GDM1 (cell line): ENCODE data around the gene ADAMTS15.

Experiments used
- DNase-seq: peaks from one replicate; lab custom pipeline; 2025; lab: John Stamatoyannopoulos, UW

ADAMTS15 gene

DNA sequence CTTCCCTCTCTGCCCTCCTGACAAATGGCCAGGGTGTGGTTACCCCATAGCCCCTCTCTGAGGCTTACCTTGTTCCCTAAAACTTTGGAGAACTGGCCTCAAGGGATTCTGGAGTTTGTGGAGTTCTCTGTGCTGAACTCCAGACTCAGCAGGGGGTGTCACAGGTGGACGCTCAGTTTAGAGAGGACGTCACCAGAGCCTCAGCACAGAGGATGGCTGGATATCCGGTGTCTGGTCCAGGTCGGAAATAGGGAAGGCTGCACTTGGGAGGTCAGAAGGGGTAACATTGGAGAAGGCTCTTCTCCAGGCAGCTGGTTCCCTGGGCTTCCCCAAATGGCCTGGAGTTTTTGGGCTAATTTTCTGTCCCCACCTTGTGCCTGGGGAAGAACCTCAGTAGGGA lies 64.2 kb downstream of the ADAMTS15 start:
- no peak for DNase-seq

DNA sequence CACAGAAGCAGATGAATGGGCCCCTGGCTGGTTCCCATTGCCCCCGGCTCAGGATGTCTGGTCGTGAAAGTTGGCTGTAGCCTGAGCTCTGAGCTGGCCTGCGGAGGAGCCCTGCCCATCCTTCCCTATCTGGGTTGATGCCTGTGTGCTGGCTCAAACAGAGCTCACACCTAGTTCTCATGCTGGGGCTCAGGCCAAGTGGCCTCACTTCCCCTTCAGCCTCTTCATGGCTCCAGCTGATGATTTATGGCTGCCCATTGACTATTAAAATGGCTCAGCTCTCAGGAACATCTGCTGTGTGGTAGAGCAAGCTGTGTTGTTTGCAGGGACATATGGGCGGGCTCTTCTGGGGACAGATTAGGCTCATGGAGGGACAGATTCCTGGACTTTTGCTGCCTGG lies 64.7 kb downstream of the ADAMTS15 start:
- DNase-seq, result no peak

DNA sequence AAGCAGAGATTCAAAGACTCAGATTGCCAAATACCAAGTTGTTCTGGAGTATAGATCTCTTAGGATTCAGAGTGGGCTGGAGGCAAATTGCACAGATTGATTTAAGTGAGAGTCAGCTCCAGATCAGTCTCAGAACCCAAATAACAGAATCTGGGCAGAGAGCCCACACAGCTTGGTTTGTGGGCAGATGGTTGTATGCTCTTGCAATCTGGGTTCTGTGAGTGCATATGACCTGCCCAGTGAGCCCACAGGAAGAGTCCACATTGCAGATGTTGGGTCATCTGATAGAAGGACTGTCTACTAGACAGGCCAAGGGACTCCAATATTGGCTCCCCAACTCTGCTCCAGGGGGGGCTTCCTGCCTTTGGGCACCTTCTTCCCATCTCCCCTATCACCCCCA lies 65.9 kb downstream of the ADAMTS15 start:
- DNase-seq, result no peak

DNA sequence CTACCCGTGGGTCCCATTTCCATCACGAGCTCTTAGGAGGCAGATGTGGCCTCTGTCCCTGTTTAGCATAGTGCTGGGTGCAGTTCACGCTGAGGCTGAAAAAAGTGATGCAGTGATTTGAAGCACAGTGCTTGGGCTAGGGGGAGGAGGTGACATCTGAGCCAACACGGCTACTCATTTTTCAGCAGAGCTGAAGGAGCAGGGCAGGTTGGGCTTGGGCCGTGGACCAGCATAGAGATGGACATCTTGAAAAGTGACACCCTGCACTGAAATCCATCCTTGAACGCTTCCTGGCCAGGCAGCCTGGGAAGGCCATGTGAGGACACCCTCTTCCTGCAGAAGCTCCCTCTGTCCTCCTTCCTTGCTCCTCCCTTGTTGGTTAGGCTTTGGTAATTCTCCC lies 66.4 kb downstream of the ADAMTS15 start:
- DNase-seq, result no peak

DNA sequence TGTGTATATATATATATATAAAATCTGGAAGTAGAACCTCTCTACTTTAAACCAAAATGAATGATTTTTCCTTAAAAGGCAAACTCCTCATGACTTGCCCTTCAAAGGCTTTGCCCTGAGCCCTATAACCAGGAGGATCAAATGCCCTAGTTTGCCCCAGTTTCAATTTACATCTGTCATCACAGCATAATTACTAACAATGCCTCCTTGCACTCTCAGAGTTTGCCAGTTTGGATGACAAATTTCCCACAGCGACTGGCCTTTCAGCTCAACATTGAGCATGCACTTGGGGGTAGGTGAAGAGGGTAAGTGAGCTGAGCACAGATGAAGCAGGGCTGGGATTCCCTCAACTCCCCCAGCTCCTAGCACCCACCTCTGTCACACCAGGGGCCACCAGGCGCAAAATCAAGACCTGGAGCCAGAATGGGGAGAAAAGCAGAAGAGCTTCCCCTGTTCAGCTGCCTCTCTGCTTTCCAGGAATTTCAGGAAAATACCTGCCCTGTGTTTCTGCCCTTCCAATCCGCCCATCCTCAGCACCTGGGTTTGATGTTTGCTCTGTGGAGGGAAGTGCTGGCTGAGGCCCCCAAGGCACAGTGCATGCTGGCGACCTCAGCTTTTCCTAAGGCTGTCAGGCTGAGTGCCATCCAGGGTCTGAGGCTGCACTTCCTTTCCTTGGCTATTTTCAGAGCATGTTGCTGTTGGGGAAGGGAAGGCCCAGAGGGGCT lies 67.5 kb downstream of the ADAMTS15 start:
- DNase-seq, result no peak

DNA sequence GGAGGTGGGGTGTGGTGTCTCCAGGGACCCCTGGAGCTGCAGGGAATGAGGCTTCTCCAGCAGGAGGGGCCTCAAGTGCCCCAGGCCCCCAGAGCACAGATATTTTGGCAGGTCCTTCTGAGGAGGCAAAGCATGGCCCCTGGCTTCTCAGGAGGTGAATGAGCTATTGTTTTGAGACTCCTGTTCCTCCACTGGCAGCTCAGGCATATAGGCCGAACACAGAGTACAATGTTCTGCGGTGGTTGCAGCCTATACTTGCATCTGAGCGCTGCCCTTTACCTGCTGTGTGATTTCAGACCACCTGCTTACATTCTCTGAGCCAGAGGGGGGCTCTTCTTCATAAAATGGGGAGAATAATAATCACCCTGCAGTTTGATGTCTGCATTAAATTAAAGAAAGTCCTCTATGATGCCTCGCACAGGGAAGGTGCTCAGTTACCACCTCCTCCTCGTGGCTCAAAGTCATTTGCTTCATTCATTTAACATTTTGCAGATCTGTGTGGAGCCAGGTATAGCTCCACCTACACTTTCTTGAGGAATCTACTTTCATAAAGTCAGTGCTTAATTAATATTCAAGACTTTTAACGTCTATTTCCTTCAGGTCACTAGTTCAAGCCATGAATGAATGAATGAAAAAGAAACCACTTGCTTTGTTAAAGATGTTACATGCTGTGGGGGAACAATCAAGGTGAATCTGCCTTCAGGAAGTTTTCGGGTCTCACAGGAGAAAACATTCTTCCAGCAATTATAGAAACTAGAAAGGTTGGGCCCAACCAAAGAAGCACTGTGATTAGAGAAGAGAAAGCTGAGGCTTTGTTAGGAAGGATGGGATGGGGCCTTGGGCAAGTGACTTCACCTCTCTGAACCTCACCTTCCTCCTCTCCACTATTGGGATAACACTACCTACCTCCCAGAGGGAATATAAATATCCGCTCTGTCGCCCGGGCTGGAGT lies 68.4 kb downstream of the ADAMTS15 start:
- no peak for DNase-seq

DNA sequence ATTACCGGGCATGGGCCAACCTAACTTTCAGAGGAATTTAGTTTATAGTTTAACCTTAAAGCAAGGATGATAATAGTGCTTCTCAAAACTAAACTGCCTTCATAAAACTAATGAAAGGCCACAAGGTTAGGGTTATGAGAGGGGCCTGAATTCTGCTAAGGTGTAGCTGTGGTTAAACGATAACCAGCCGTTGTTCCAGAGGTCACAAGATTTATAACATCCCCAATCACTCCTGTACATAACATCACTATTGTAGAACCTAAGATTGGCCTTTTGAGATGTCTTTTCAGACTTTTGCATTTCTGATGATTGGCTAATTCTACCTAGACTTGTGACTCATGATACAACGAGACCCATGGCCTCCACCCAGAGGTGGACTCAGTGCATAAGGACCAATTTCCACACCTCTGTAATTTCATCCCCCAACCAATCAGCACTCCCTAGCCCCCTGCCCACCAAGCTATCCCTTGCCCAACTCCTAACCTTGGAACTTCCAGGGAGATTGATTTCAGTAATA lies 69.8 kb downstream of the ADAMTS15 start:
- no peak for DNase-seq

DNA sequence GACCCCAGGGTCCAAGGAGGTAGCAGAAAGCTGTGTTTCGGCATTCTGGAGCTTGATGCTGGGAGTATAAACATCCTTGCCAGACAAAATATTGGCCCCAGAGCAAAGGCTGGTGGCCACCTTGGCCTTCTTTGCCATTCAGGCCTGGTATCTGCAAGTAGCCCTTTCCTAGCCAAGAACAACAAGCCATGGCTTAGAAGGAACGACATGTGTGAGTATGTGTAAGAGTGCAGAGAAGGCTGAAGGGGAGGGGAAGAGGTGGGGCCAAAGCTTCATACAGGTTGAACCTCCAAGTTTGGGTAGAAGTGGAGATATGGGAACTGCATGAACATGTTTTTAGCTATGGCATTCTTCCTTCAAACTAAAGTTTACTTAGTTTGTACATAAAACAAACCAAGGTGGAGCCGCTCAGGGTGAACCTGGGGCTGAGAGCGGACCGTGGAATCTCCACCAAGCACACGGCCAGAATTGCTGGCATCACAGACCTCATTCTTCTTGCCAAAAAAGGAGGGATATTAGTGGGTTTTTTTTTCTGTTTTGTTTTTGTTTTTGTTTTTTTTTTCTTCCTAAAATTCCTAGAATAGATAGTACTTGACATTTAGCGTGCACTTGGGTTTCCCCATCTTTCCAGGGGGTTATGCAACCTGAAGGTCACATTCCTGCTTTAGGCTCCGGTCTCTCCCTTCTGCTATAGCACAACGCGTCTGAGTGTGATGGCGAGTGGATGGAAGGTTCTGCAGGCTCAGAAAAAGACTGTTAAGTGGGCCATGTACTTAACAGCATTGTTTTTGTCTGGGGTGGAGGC lies 70.9 kb downstream of the ADAMTS15 start:
- no peak for DNase-seq

DNA sequence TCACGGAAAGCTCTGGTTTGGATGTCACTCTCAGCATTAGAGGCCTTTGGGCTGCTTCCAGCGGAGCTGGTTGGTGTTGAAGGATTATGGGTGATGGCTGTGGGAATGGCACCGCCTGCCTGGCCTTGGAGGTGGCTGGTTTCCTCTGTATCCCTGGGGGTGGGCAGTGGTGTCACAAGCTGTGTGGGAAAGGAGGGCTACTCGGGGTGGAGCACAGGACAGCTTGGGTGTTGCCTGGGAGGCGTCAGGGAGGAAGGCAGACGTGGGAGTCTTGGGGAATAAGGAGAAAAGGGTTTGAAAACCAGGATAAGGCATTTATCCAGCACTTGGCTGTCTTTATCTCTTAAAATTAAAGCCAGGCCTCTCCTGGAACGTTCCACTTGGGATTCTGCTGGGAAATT lies 71.8 kb downstream of the ADAMTS15 start:
- no peak for DNase-seq

DNA sequence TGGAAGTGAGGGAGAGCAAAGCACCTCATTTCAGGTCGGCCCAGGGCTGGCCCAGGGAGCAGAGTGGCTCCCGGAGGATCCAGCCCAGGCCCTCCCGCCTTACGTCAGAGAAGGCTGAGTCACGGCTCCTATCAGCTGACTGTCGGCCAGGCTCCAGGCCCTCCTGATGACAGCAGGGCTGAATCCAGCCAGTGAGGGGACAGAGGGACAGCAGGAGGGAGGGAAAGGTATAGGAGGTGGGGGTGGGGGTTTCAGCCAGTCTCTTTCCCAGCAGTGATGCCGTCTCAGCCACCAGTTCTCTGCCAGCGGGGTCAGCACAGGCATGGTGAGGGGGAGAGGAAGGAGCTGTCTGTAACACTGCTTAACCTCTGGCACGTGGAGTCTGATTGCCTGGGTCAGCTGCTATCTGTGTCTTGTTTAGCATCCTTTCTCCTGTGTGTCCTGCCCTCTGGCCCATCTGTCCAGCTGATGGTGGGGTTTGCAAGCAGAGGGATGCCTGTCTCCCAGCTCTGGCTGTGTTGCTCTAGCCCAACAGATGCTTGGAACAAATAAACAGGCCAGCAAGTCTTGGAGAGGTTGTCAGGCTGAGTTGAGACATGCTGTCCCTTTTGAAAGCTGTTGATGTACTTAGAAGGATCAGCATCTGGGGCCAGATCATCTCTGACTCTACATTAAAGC lies 74.0 kb downstream of the ADAMTS15 start:
- DNase-seq, result no peak

DNA sequence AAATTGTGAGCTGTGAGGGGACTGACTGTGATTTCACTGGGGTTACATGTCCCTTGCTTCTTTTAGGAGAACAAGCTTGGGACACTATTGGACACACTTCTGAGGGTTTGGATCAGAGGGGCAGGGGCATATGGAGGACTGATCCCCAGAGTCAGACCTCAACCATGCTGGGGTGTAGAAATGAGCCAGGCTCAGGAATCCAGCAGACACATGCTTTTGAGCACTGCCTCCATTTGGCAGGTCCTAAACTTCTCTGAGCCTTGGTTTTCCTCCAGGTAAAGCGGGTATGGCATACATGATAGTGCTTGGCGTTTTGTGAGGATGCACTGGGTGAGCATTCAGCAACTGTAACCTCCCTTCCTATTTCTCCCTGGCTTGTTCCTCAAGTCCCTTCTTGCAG lies 74.7 kb downstream of the ADAMTS15 start:
- no peak for DNase-seq

DNA sequence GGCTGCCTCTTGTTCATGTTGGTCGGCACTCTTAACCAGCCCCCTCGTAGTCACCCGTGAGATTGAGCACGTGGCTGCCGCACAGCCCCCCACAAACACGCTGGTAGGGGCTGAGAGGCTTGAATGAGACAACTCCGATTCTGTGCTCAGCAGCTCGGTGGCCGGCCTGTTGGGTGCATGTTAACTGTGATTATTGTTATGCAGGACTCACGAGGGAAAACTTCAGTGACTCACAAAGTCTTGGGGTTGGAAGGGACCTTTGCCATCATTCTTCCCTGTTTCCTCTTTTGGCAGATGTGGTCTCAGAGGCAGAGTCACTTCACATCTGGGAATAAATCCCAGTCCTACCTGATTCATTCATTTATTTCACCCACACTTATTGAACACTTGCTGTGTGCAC lies 75.2 kb downstream of the ADAMTS15 start:
- DNase-seq, result no peak

DNA sequence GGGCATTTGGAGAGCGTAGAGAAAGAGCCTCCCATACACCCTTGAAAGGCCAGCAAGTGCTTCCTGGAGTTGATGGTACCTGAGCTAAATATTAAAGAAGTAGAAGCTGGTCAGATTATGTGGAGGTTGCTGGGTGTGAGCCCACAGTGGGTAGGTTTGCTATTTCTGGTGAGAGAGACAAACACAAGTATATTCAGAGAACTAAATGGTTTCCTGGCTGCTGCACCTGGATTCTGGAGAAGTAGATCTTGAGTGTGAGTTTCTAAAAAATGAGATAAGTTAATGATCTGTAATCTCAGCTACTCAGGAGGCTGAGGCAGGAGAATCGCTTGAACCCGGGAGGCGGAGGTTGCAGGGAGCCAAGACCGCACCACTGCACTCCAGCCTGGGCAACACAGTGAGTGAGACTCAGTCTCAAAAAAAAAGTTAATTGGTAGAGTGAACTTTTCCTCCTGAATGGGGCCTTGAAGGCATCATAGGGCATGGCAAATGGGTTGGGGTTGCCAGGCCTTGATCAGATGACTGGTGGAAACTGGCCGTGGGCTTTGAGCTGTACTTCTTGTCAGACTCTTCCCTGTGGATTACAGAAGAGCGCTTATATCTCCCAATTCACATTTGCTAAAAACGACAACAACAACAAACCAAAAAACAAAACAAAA lies 75.8 kb downstream of the ADAMTS15 start:
- DNase-seq, result no peak

DNA sequence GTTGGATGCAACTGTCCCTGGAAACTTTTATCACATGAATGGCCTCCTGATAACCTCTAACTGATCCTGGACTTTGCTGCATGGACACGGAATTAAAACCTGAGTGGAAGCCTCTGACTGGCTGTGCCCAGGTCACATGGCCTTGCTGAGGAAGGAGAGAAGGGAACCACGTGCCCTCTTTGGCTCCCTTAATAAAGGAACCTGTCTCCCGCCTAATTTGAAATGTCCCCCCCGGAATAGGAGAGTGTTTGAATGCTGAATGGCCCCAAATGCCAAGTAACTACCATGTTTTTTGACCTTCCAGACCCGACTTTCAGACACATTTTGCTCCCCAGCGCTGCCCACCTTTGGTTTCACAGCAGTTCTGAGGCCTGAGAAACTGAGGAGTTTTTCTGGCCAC lies 76.9 kb downstream of the ADAMTS15 start:
- DNase-seq, result no peak
